Uterus (tissue), 2 donors: Measurements from ENCODE around the gene SLC38A10.

Source experiments
- CTCF ChIP-seq, 4 experiments: fragments of 200-600 bp in 2 of 4; fragments of 450-650 bp in 2 of 4; sonication (generic) in 2 of 4; IDR thresholded peaks; one replicate each; pipeline ENCODE4 v1.5.1; 2016 to 2019; ENCODE audit warnings: antibody characterized with exemption in 4 of 4, mild to moderate bottlenecking in 2 of 4, moderate library complexity in 1 of 4
- POLR2A ChIP-seq, 2 donors: fragments of 450-650 bp; IDR thresholded peaks; one replicate each; pipeline ENCODE4 v1.6.1; 2016; ENCODE audit warnings: antibody characterized with exemption in 2 of 2, mild to moderate bottlenecking in 1 of 2, moderate library complexity in 1 of 2

- TF ChIP-seq POLR2A (IDR thresholded peaks at IDR 0.05): no peak
- TF ChIP-seq CTCF (IDR thresholded peaks at IDR 0.05): no peak
These were observed 86.5 kb downstream of the SLC38A10 start for GRCh38 chr17:81208651-81209050.
